ENCODE data around the gene IL25. TPM values are rescaled to one million over a fixed set of nuclear protein-coding genes. Genes with fewer than 3 reads are reported as not detected.
"Not testable (repeated sequence)": the region's sequence is repeated elsewhere in the genome, so short reads cannot be mapped to it uniquely, and the experiment has no call there.

The IL25 gene
- total RNA-seq, 1 donor from 2014 or later, result not detected

- DNase-seq (ENCODE audit: low spot score in 2 of 2, unreplicated experiment in 2 of 2), result no peak
- Mint-ChIP-seq H3K4me1 (no peaks in the 10 kb centered on the region), H3K27me3 (ENCODE audit: low read depth) (peaks cover 38% of the 10 kb centered on the region), H3K36me3 (no peaks in the 10 kb centered on the region), H3K9me3 (no peaks in the 10 kb centered on the region), H3K4me3 (no peak overlapping the region), H3K27ac (no peak overlapping the region)
- TF ChIP-seq CTCF (IDR thresholded peaks at IDR 0.05; ENCODE audit: unreplicated experiment), result no peak
Measured at GRCh38 chr14:23418021-23418420, 45.4 kb downstream of the IL25 start.

DNA sequence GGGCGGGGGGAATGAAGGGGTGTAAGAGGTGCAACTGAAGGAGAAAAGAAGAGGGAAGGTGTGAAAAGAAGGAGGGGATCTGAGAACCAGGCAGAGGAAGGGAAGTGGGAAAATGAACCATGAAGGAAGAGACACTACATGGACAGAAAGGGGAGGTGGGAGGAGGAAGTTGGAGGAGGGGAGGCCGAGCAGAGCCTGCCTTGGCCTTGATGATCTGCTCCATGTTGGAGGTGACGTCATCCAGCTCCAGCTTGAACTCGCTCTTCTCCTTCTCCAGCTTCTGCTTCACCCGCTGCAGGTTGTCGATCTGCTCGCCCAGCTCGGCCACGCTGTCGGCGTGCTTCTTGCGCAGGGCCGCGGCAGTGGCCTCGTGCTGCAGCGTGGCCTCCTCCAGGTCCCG, 47.0 kb downstream of the IL25 start:
- H3K4me1 Mint-ChIP-seq; H3K36me3 Mint-ChIP-seq; H3K4me3 Mint-ChIP-seq; DNase-seq (ENCODE audit: low spot score in 2 of 2, unreplicated experiment in 2 of 2); H3K9me3 Mint-ChIP-seq; H3K27ac Mint-ChIP-seq: not testable (repeated sequence)
- H3K27me3 Mint-ChIP-seq (ENCODE audit: low read depth), result peaks cover 45% of the 10 kb centered on the region

DNA sequence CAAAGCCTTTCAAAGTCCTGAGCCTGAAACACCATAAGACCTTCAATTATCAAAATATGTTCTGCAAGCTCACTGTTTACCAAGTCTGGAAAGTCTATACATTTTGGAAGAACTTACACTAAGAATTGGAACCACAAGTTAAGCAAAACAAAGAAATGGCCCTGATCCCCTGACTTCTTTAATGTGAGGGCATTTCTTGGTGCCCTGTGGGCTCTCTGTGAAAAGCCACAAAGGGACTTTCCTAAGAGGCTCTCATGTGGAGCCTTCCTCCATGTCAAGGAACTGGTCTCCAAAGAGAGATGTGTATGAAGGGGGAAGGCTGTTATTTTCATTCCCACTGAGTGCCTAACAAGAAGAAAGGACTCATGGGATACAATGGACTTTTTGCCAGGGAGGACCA, 49.0 kb downstream of the IL25 start:
- DNase-seq (ENCODE audit: low spot score in 2 of 2, unreplicated experiment in 2 of 2), result no peak
- H3K27ac Mint-ChIP-seq, result no peak overlapping the region
- no peak overlapping the region for H3K4me3 Mint-ChIP-seq
- H3K9me3 Mint-ChIP-seq, result no peaks in the 10 kb centered on the region
- no peaks in the 10 kb centered on the region for H3K4me1 Mint-ChIP-seq
- peaks cover 42% of the 10 kb centered on the region for H3K27me3 Mint-ChIP-seq (ENCODE audit: low read depth)
- H3K36me3 Mint-ChIP-seq, result no peaks in the 10 kb centered on the region
- no peak for TF ChIP-seq CTCF (IDR thresholded peaks at IDR 0.05; ENCODE audit: unreplicated experiment)

- Mint-ChIP-seq H3K36me3 (no peaks in the 10 kb centered on the region), H3K9me3 (no peaks in the 10 kb centered on the region), H3K4me3 (no peak overlapping the region), H3K27ac (no peak overlapping the region), H3K27me3 (ENCODE audit: low read depth) (peaks cover 36% of the 10 kb centered on the region), H3K4me1 (no peaks in the 10 kb centered on the region)
- TF ChIP-seq CTCF (IDR thresholded peaks at IDR 0.05; ENCODE audit: unreplicated experiment), result no peak
- no peak for DNase-seq (ENCODE audit: low spot score in 2 of 2, unreplicated experiment in 2 of 2)
Measured at GRCh38 chr14:23423657-23424056, 51.0 kb downstream of the IL25 start.

DNA sequence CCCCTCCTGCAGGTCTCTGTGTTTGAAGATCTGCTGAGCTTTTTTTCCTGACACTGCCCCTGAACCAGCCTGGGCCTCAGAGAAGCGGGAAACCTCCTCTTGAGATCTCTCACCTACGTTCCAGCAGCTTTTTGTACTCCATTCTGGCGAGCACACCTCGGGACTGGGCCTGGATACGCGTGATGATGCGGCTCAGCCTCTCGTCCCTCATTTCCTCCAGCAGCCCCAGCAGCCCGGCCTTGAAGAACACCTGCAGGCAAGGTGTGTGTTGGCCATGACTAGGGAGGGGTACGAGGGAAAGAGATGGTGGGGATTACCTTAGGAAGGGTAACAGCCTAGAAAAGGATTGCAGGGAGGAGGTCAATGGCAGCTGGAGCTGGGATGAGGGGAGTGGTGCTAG, 52.6 kb downstream of the IL25 start:
- H3K27me3 Mint-ChIP-seq (ENCODE audit: low read depth), result peaks cover 30% of the 10 kb centered on the region
- no peaks in the 10 kb centered on the region for H3K36me3 Mint-ChIP-seq

DNA sequence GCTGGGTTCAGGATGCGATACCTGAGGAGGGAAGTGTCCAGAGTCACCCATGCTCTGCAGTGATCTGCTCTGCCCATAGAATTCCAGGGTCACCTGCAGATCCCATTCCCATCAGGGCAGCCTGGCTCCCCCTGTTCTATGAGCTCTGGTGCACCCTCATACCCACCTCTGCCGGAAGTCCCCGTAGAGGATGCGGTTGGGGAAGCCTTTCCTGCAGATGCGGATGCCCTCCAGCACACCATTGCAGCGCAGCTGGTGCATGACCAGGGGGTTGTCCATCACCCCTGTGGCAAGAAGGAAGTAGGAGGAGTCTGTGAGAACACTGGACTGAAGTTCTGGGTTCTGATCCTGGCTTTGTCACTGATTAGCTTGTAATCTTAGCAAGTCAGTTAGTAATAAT, 53.2 kb downstream of the IL25 start:
- not testable (repeated sequence) for DNase-seq (ENCODE audit: low spot score in 2 of 2, unreplicated experiment in 2 of 2); H3K27ac Mint-ChIP-seq; H3K9me3 Mint-ChIP-seq; H3K4me3 Mint-ChIP-seq; H3K4me1 Mint-ChIP-seq; H3K36me3 Mint-ChIP-seq
- peaks cover 32% of the 10 kb centered on the region for H3K27me3 Mint-ChIP-seq (ENCODE audit: low read depth)

More for the DNA sequence above, 52.6 kb downstream of the IL25 start:
- DNase-seq (ENCODE audit: low spot score in 2 of 2, unreplicated experiment in 2 of 2), result no peak
- H3K4me3 Mint-ChIP-seq, result no peak overlapping the region
- no peaks in the 10 kb centered on the region for H3K4me1 Mint-ChIP-seq
- no peak for TF ChIP-seq CTCF (IDR thresholded peaks at IDR 0.05; ENCODE audit: unreplicated experiment)
- H3K9me3 Mint-ChIP-seq, result no peaks in the 10 kb centered on the region
- H3K27ac Mint-ChIP-seq, result no peak overlapping the region

Small RNA genes within 50 kb of the gene (microRNA-seq; reads per million reads assigned to microRNA genes)
- gene MIR208A, result 1.2 reads per million
- gene MIR208B, result 71.5 reads per million, percentile 60 among the genes with 10 or more reads in this experiment

Other genes with a start within 250 kb of the IL25 start
- gene SLC7A8, start 189.1 kb upstream of the IL25 start, total RNA-seq, result 52.5 to 62.3 TPM (median 58.7 TPM) in 3 replicates
- gene RNF212B, start 134.9 kb upstream of the IL25 start, total RNA-seq, result not detected in 3 replicates
- gene HOMEZ, start 86.7 kb upstream of the IL25 start, total RNA-seq, result 11.9 to 14.4 TPM (median 13.7 TPM) in 3 replicates
- gene PPP1R3E, start 70.0 kb upstream of the IL25 start, total RNA-seq, result 9.3 to 11.5 TPM (median 10.7 TPM) in 3 replicates
- 27.1 to 30.1 TPM (median 27.9 TPM) in 3 replicates for gene BCL2L2, start 66.0 kb upstream of the IL25 start, total RNA-seq
- 354 to 362 TPM (median 361 TPM) in 3 replicates for gene PABPN1, start 51.4 kb upstream of the IL25 start, total RNA-seq
- 47.7 to 50.5 TPM (median 49.0 TPM) in 3 replicates for gene SLC22A17, start 19.9 kb upstream of the IL25 start, total RNA-seq
- gene EFS, start 7.6 kb upstream of the IL25 start, total RNA-seq, result 76.8 to 82.1 TPM (median 81.2 TPM) in 3 replicates
- gene CMTM5, start 4.2 kb downstream of the IL25 start, total RNA-seq, result 0.29 TPM in 1 of 3 replicates, not detected in the others
- gene MYH6, start 35.5 kb downstream of the IL25 start, total RNA-seq, result not detected in 3 replicates
- not detected in 3 replicates for gene MYH7, start 62.9 kb downstream of the IL25 start, total RNA-seq
- gene NGDN, start 96.9 kb downstream of the IL25 start, total RNA-seq, result 49.9 to 51.2 TPM (median 51.2 TPM) in 3 replicates
- gene ZFHX2, start 179.0 kb downstream of the IL25 start, total RNA-seq, result 9.8 to 14.4 TPM (median 13.7 TPM) in 3 replicates
- 13.9 to 17.7 TPM (median 15.2 TPM) in 3 replicates for gene THTPA, start 183.5 kb downstream of the IL25 start, total RNA-seq
- gene AP1G2, start 195.0 kb downstream of the IL25 start, total RNA-seq, result 268 to 271 TPM (median 269 TPM) in 3 replicates
- 6.4 to 7.4 TPM (median 7.3 TPM) in 3 replicates for gene JPH4, start 206.0 kb downstream of the IL25 start, total RNA-seq

Measured in mesothelial cell of epicardium (in vitro differentiated cells).